GM20431 (cell line): Measurements from ENCODE around the gene EMC8.

Experiments used
- in situ Hi-C: fragments of 300-500 bp; cut with MseI, MboI; formaldehyde crosslinking; loops from one replicate; pipeline ENCODE4 v1.15.0; 2020; ENCODE audit warnings: low sequenced_read_pairs; ENCODE audit not compliant: unreplicated experiment

Gene EMC8

GRCh38 chr16:85819771-85820170 lies 20.4 kb upstream of the EMC8 start:
- in situ Hi-C loops = loop anchor here (5.0 to 25.0 kb wide), 3 partner anchors 75 to 693 kb away; partner anchors contain the start of genes FOXF1 and IRF8

GRCh38 chr16:85819245-85819644 lies 19.9 kb upstream of the EMC8 start:
- in situ Hi-C loops = loop anchor here (25.0 kb wide), 1 partner anchor 693 kb away; the partner anchor contains the start of gene FOXF1

GRCh38 chr16:85817195-85817594 lies 17.9 kb upstream of the EMC8 start:
- in situ Hi-C loops = loop anchor here (25.0 kb wide), 1 partner anchor 695 kb away; the partner anchor contains the start of gene FOXF1

GRCh38 chr16:85816159-85816558 lies 16.8 kb upstream of the EMC8 start:
- in situ Hi-C loops = loop anchor here (25.0 kb wide), 1 partner anchor 696 kb away; the partner anchor contains the start of gene FOXF1

- in situ Hi-C loops = loop anchor here (25.0 kb wide), 1 partner anchor 699 kb away; the partner anchor contains the start of gene FOXF1
Measured at GRCh38 chr16:85812811-85813700, 13.7 kb upstream of the EMC8 start.

GRCh38 chr16:85812031-85812807 lies 12.9 kb upstream of the EMC8 start:
- in situ Hi-C loops = loop anchor here (25.0 kb wide), 1 partner anchor 700 kb away; the partner anchor contains the start of gene FOXF1

GRCh38 chr16:85810742-85811115 lies 11.4 kb upstream of the EMC8 start:
- in situ Hi-C loops = loop anchor here (25.0 kb wide), 1 partner anchor 702 kb away; the partner anchor contains the start of gene FOXF1

- in situ Hi-C loops = loop anchor here (25.0 kb wide), 1 partner anchor 702 kb away; the partner anchor contains the start of gene FOXF1
Measured at GRCh38 chr16:85810097-85810741, 10.9 kb upstream of the EMC8 start.

- in situ Hi-C loops = loop anchor here (25.0 kb wide), 1 partner anchor 703 kb away; the partner anchor contains the start of gene FOXF1
Measured at GRCh38 chr16:85809645-85810044, 10.3 kb upstream of the EMC8 start.

- in situ Hi-C loops = loop anchor here (25.0 kb wide), 1 partner anchor 703 kb away; the partner anchor contains the start of gene FOXF1
Measured at GRCh38 chr16:85808926-85809325, 9.6 kb upstream of the EMC8 start.

- in situ Hi-C loops = loop anchor here (25.0 kb wide), 1 partner anchor 704 kb away; the partner anchor contains the start of gene FOXF1
Measured at GRCh38 chr16:85808104-85808503, 8.8 kb upstream of the EMC8 start.

- in situ Hi-C loops = loop anchor here (25.0 kb wide), 1 partner anchor 705 kb away; the partner anchor contains the start of gene FOXF1
Measured at GRCh38 chr16:85807340-85807739, 8.0 kb upstream of the EMC8 start.

- in situ Hi-C loops = loop anchor here (25.0 kb wide), 1 partner anchor 706 kb away; the partner anchor contains the start of gene FOXF1
Measured at GRCh38 chr16:85806539-85806938, 7.2 kb upstream of the EMC8 start.

- in situ Hi-C loops = loop anchor here (25.0 kb wide), 1 partner anchor 707 kb away; the partner anchor contains the start of gene FOXF1
Measured at GRCh38 chr16:85805442-85806045, 6.2 kb upstream of the EMC8 start.

- in situ Hi-C loops = loop anchor here (25.0 kb wide), 1 partner anchor 709 kb away; the partner anchor contains the start of gene FOXF1
Measured at GRCh38 chr16:85803570-85803969, 4.2 kb upstream of the EMC8 start.

GRCh38 chr16:85800321-85800669 lies 951 bp upstream of the EMC8 start:
- in situ Hi-C loops = loop anchor here (25.0 kb wide), 1 partner anchor 712 kb away; the partner anchor contains the start of gene FOXF1

- in situ Hi-C loops = no loop called here
Measured at GRCh38 chr16:85798901-85799496, 345 bp downstream of the EMC8 start.

GRCh38 chr16:85798283-85798776 lies 1.0 kb downstream of the EMC8 start:
- in situ Hi-C loops = no loop called here
